ENCODE data around the gene CEL. TPM values are rescaled to one million over a fixed set of nuclear protein-coding genes. Genes with fewer than 3 reads are reported as not detected.
"Not testable (repeated sequence)": the region's sequence is repeated elsewhere in the genome, so short reads cannot be mapped to it uniquely, and the experiment has no call there.

Gene CEL
- total and polyA plus RNA-seq, 2 experiments from 2014 or later: 0.27 to 2.3 TPM

GRCh38 chr9:133071484-133072150, 9.8 kb downstream of the CEL start:
- H3K27ac Mint-ChIP-seq: no peak overlapping the region
- no peaks in the 10 kb centered on the region for H3K79me2 ChIP-seq (replicated peaks; ENCODE audit: insufficient read depth)
- peaks cover 13% of the 10 kb centered on the region for H3K27me3 Mint-ChIP-seq (ENCODE audit: insufficient read depth, low read depth, poor library complexity)
- H4K20me1 ChIP-seq (replicated peaks; ENCODE audit: insufficient read depth): no peaks in the 10 kb centered on the region; the same call in 1 of the 2 replicates
- no peak overlapping the region for H3K4me3 ChIP-seq
- H3K9me2 ChIP-seq (ENCODE audit: insufficient read depth): no peaks in the 10 kb centered on the region
- H3K4me2 ChIP-seq: no peak overlapping the region
- no peaks in the 10 kb centered on the region for H3K9me3 Mint-ChIP-seq
- peaks cover 9% of the 10 kb centered on the region for H3K36me3 Mint-ChIP-seq (ENCODE audit: low read depth)
- ATAC-seq (no peak), DNase-seq (ENCODE audit: low spot score) (no peak)
- H2AFZ ChIP-seq: no peak overlapping the region
- H3F3A ChIP-seq (replicated peaks; ENCODE audit: low read depth): no peaks in the 10 kb centered on the region
- TF ChIP-seq STAT1 (IDR thresholded peaks at IDR 0.05; ENCODE audit: unreplicated experiment) (no peak), EZH2 (IDR thresholded peaks at IDR 0.05; ENCODE audit: low read depth, unreplicated experiment) (no peak)
- TF ChIP-seq, protein P1, sequence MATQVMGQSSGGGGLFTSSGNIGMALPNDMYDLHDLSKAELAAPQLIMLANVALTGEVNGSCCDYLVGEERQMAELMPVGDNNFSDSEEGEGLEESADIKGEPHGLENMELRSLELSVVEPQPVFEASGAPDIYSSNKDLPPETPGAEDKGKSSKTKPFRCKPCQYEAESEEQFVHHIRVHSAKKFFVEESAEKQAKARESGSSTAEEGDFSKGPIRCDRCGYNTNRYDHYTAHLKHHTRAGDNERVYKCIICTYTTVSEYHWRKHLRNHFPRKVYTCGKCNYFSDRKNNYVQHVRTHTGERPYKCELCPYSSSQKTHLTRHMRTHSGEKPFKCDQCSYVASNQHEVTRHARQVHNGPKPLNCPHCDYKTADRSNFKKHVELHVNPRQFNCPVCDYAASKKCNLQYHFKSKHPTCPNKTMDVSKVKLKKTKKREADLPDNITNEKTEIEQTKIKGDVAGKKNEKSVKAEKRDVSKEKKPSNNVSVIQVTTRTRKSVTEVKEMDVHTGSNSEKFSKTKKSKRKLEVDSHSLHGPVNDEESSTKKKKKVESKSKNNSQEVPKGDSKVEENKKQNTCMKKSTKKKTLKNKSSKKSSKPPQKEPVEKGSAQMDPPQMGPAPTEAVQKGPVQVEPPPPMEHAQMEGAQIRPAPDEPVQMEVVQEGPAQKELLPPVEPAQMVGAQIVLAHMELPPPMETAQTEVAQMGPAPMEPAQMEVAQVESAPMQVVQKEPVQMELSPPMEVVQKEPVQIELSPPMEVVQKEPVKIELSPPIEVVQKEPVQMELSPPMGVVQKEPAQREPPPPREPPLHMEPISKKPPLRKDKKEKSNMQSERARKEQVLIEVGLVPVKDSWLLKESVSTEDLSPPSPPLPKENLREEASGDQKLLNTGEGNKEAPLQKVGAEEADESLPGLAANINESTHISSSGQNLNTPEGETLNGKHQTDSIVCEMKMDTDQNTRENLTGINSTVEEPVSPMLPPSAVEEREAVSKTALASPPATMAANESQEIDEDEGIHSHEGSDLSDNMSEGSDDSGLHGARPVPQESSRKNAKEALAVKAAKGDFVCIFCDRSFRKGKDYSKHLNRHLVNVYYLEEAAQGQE (IDR thresholded peaks at IDR 0.05; ENCODE audit: unreplicated experiment): no peak
- TF ChIP-seq, protein P2, sequence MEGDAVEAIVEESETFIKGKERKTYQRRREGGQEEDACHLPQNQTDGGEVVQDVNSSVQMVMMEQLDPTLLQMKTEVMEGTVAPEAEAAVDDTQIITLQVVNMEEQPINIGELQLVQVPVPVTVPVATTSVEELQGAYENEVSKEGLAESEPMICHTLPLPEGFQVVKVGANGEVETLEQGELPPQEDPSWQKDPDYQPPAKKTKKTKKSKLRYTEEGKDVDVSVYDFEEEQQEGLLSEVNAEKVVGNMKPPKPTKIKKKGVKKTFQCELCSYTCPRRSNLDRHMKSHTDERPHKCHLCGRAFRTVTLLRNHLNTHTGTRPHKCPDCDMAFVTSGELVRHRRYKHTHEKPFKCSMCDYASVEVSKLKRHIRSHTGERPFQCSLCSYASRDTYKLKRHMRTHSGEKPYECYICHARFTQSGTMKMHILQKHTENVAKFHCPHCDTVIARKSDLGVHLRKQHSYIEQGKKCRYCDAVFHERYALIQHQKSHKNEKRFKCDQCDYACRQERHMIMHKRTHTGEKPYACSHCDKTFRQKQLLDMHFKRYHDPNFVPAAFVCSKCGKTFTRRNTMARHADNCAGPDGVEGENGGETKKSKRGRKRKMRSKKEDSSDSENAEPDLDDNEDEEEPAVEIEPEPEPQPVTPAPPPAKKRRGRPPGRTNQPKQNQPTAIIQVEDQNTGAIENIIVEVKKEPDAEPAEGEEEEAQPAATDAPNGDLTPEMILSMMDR (conservative IDR thresholded peaks at IDR 0.05; ENCODE audit: low read depth in 2 of 2): no peak
- no peak overlapping the region for H3K27ac ChIP-seq (ENCODE audit: low read depth)
- peaks cover 5% of the 10 kb centered on the region; the same call in 2 of the 3 replicates for H3K4me1 Mint-ChIP-seq
- H3K4me3 Mint-ChIP-seq: no peak overlapping the region
- no peaks in the 10 kb centered on the region for H3K36me3 ChIP-seq (ENCODE audit: insufficient read depth)
- no peaks in the 10 kb centered on the region for H3K4me1 ChIP-seq (ENCODE audit: insufficient read depth)
- H3K27me3 ChIP-seq (ENCODE audit: insufficient read depth): no peaks in the 10 kb centered on the region

GRCh38 chr9:133072210-133072609, 10.4 kb downstream of the CEL start:
- H3K36me3 ChIP-seq (ENCODE audit: insufficient read depth); H3K4me3 ChIP-seq; DNase-seq (ENCODE audit: low spot score); H3K36me3 Mint-ChIP-seq (ENCODE audit: low read depth); H4K20me1 ChIP-seq (replicated peaks; ENCODE audit: insufficient read depth); H3K27ac Mint-ChIP-seq; H3K27ac ChIP-seq (ENCODE audit: low read depth); H3K9me3 Mint-ChIP-seq; ATAC-seq; H3K4me1 ChIP-seq (ENCODE audit: insufficient read depth); H2AFZ ChIP-seq; H3K4me3 Mint-ChIP-seq; H3K4me2 ChIP-seq; H3F3A ChIP-seq (replicated peaks; ENCODE audit: low read depth); H3K4me1 Mint-ChIP-seq; H3K27me3 ChIP-seq (ENCODE audit: insufficient read depth); H3K79me2 ChIP-seq (replicated peaks; ENCODE audit: insufficient read depth); H3K9me2 ChIP-seq (ENCODE audit: insufficient read depth): not testable (repeated sequence)
- H3K27me3 Mint-ChIP-seq (ENCODE audit: insufficient read depth, low read depth, poor library complexity): peaks cover 13% of the 10 kb centered on the region
